ENCODE results near the gene GTF2H2.
"Not testable (repeated sequence)": the region's sequence is repeated elsewhere in the genome, so short reads cannot be mapped to it uniquely, and the experiment has no call there.

Gene GTF2H2

GRCh38 chr5:71013575-71013974 lies 53.9 kb downstream of the GTF2H2 start:
- no peak for DNase-seq (ENCODE audit: low read depth)

- DNase-seq (ENCODE audit: low read depth) = no peak
Observed at GRCh38 chr5:71011194-71011792, 56.2 kb downstream of the GTF2H2 start.

- DNase-seq (ENCODE audit: low read depth) = not testable (repeated sequence)
Observed at GRCh38 chr5:71006983-71007382, 60.5 kb downstream of the GTF2H2 start.
